Memory B cell (primary cell): ENCODE measurements around the gene CCNH.

Source experiments
- ATAC-seq: fragments of 150-1000 bp; cut with Tn5 transposase; 2 replicates; pipeline ENCODE4 v1.10.0; 2021; ENCODE audit warnings: low read depth, mild to moderate bottlenecking, moderate library complexity
- DNase-seq, 2 donors: peaks; one replicate each; pipeline ENCODE4 v3.0.0; 2022; ENCODE audit warnings: low spot score in 2 of 2
- H3K27ac Mint-ChIP-seq: one replicate; pipeline ENCODE4 v1.8.0; 2022; ENCODE audit warnings: mild to moderate bottlenecking, moderate library complexity, mixed read lengths
- H3K27me3 Mint-ChIP-seq: one replicate; pipeline ENCODE4 v1.8.0; 2022; ENCODE audit warnings: mixed read lengths
- H3K36me3 Mint-ChIP-seq: one replicate; pipeline ENCODE4 v1.8.0; 2022; ENCODE audit warnings: mild to moderate bottlenecking, mixed read lengths
- H3K4me1 Mint-ChIP-seq: one replicate; pipeline ENCODE4 v1.8.0; 2022; ENCODE audit warnings: mixed read lengths
- H3K4me3 Mint-ChIP-seq: one replicate; pipeline ENCODE4 v1.8.0; 2022; ENCODE audit warnings: mild to moderate bottlenecking, moderate library complexity, mixed read lengths
- H3K9me3 Mint-ChIP-seq: one replicate; pipeline ENCODE4 v1.8.0; 2022; ENCODE audit warnings: mixed read lengths

Gene CCNH

GRCh38 chr5:87413343-87413645, 564 bp upstream of the CCNH start:
- peak overlapping the region; percentile 93 for H3K4me3 Mint-ChIP-seq
- H3K36me3 Mint-ChIP-seq, result peaks cover 10% of the 10 kb centered on the region
- H3K4me1 Mint-ChIP-seq, result peaks cover 22% of the 10 kb centered on the region
- H3K27ac Mint-ChIP-seq, result peak overlapping the region; percentile 94
- ATAC-seq, result no peak
- H3K27me3 Mint-ChIP-seq, result no peaks in the 10 kb centered on the region
- no peak for DNase-seq
- no peaks in the 10 kb centered on the region for H3K9me3 Mint-ChIP-seq

- peaks cover 19% of the 10 kb centered on the region for H3K36me3 Mint-ChIP-seq
- H3K4me1 Mint-ChIP-seq, result peaks cover 24% of the 10 kb centered on the region
- peak overlapping the region; percentile 93 for H3K4me3 Mint-ChIP-seq
- H3K27ac Mint-ChIP-seq, result peak overlapping the region; percentile 94
- DNase-seq, result peak; percentile 12 to 28
- H3K27me3 Mint-ChIP-seq, result no peaks in the 10 kb centered on the region
- no peaks in the 10 kb centered on the region for H3K9me3 Mint-ChIP-seq
- ATAC-seq, result peak; percentile 27
Measured at GRCh38 chr5:87411973-87412629, 629 bp downstream of the CCNH start.

- ATAC-seq, result no peak
Measured at GRCh38 chr5:87411586-87411972, 1.2 kb downstream of the CCNH start.

GRCh38 chr5:87410931-87411330, 1.8 kb downstream of the CCNH start:
- H3K27me3 Mint-ChIP-seq, result no peaks in the 10 kb centered on the region
- peak overlapping the region; percentile 94 for H3K27ac Mint-ChIP-seq
- peak overlapping the region; percentile 68 for H3K4me3 Mint-ChIP-seq
- DNase-seq (no peak), ATAC-seq (no peak)
- peaks cover 34% of the 10 kb centered on the region for H3K4me1 Mint-ChIP-seq
- H3K36me3 Mint-ChIP-seq, result peaks cover 29% of the 10 kb centered on the region
- H3K9me3 Mint-ChIP-seq, result no peaks in the 10 kb centered on the region

More at GRCh38 chr5:87411586-87411972, 1.2 kb downstream of the CCNH start:
- H3K27me3 Mint-ChIP-seq, result no peaks in the 10 kb centered on the region
- peak overlapping the region; percentile 93 for H3K4me3 Mint-ChIP-seq
- peaks cover 30% of the 10 kb centered on the region for H3K4me1 Mint-ChIP-seq
- H3K9me3 Mint-ChIP-seq, result no peaks in the 10 kb centered on the region
- peak overlapping the region; percentile 94 for H3K27ac Mint-ChIP-seq
- H3K36me3 Mint-ChIP-seq, result peaks cover 24% of the 10 kb centered on the region
- DNase-seq, result no peak

- Mint-ChIP-seq H3K36me3 (peaks cover 34% of the 10 kb centered on the region), H3K27me3 (no peaks in the 10 kb centered on the region), H3K27ac (peak overlapping the region; percentile 6), H3K4me1 (peaks cover 33% of the 10 kb centered on the region), H3K4me3 (no peak overlapping the region), H3K9me3 (no peaks in the 10 kb centered on the region)
- ATAC-seq, result no peak
- DNase-seq, result no peak
Measured at GRCh38 chr5:87408204-87408603, 4.5 kb downstream of the CCNH start.

GRCh38 chr5:87405472-87406155, 7.1 kb downstream of the CCNH start:
- H3K27me3 Mint-ChIP-seq, result no peaks in the 10 kb centered on the region
- DNase-seq, result no peak
- H3K4me1 Mint-ChIP-seq, result peaks cover 21% of the 10 kb centered on the region
- ATAC-seq, result no peak
- H3K36me3 Mint-ChIP-seq, result peaks cover 42% of the 10 kb centered on the region
- peak overlapping the region; percentile 5 for H3K27ac Mint-ChIP-seq
- H3K9me3 Mint-ChIP-seq, result no peaks in the 10 kb centered on the region
- H3K4me3 Mint-ChIP-seq, result no peak overlapping the region

GRCh38 chr5:87404359-87404758, 8.4 kb downstream of the CCNH start:
- peaks cover 17% of the 10 kb centered on the region for H3K4me1 Mint-ChIP-seq

GRCh38 chr5:87403899-87404298, 8.8 kb downstream of the CCNH start:
- Mint-ChIP-seq H3K27me3 (no peaks in the 10 kb centered on the region), H3K4me1 (peaks cover 17% of the 10 kb centered on the region), H3K9me3 (no peaks in the 10 kb centered on the region), H3K4me3 (no peak overlapping the region), H3K27ac (no peak overlapping the region), H3K36me3 (peaks cover 40% of the 10 kb centered on the region)
- ATAC-seq, result no peak
- DNase-seq, result no peak

More at GRCh38 chr5:87404359-87404758, 8.4 kb downstream of the CCNH start:
- Mint-ChIP-seq H3K27me3 (no peaks in the 10 kb centered on the region), H3K9me3 (no peaks in the 10 kb centered on the region), H3K36me3 (peaks cover 39% of the 10 kb centered on the region), H3K27ac (no peak overlapping the region), H3K4me3 (no peak overlapping the region)
- ATAC-seq (no peak), DNase-seq (no peak)

- Mint-ChIP-seq H3K27me3 (no peaks in the 10 kb centered on the region), H3K4me3 (no peak overlapping the region), H3K9me3 (no peaks in the 10 kb centered on the region), H3K4me1 (peaks cover 17% of the 10 kb centered on the region), H3K36me3 (peaks cover 36% of the 10 kb centered on the region), H3K27ac (no peak overlapping the region)
- no peak for ATAC-seq
- DNase-seq, result no peak
Measured at GRCh38 chr5:87403409-87403808, 9.3 kb downstream of the CCNH start.

- Mint-ChIP-seq H3K4me3 (no peak overlapping the region), H3K9me3 (no peaks in the 10 kb centered on the region), H3K27ac (peak overlapping the region; percentile 24), H3K36me3 (peaks cover 21% of the 10 kb centered on the region), H3K27me3 (no peaks in the 10 kb centered on the region), H3K4me1 (peaks cover 9% of the 10 kb centered on the region)
- no peak for ATAC-seq
- no peak for DNase-seq
Measured at GRCh38 chr5:87401626-87402025, 11.1 kb downstream of the CCNH start.

GRCh38 chr5:87400305-87400899, 12.3 kb downstream of the CCNH start:
- H3K27ac Mint-ChIP-seq, result no peak overlapping the region
- no peak overlapping the region for H3K4me3 Mint-ChIP-seq
- ATAC-seq (peak; percentile 83), DNase-seq (peak in 1 of 2 donors; percentile 30)
- H3K4me1 Mint-ChIP-seq, result no peaks in the 10 kb centered on the region
- H3K9me3 Mint-ChIP-seq, result no peaks in the 10 kb centered on the region
- peaks cover 12% of the 10 kb centered on the region for H3K36me3 Mint-ChIP-seq
- H3K27me3 Mint-ChIP-seq, result no peaks in the 10 kb centered on the region

- Mint-ChIP-seq H3K4me1 (no peaks in the 10 kb centered on the region), H3K36me3 (peaks cover 17% of the 10 kb centered on the region), H3K4me3 (no peak overlapping the region), H3K27me3 (no peaks in the 10 kb centered on the region), H3K27ac (peak overlapping the region; percentile 63), H3K9me3 (no peaks in the 10 kb centered on the region)
- no peak for DNase-seq
- no peak for ATAC-seq
Measured at GRCh38 chr5:87399720-87400119, 13.0 kb downstream of the CCNH start.

- DNase-seq (no peak), ATAC-seq (no peak)
- Mint-ChIP-seq H3K27ac (peak overlapping the region; percentile 63), H3K36me3 (peaks cover 20% of the 10 kb centered on the region), H3K4me3 (no peak overlapping the region), H3K9me3 (no peaks in the 10 kb centered on the region), H3K4me1 (no peaks in the 10 kb centered on the region), H3K27me3 (no peaks in the 10 kb centered on the region)
Measured at GRCh38 chr5:87398981-87399614, 13.6 kb downstream of the CCNH start.

GRCh38 chr5:87394411-87395165, 18.1 kb downstream of the CCNH start:
- peaks cover 24% of the 10 kb centered on the region for H3K36me3 Mint-ChIP-seq
- ATAC-seq, result no peak
- H3K4me1 Mint-ChIP-seq, result no peaks in the 10 kb centered on the region
- no peak overlapping the region for H3K4me3 Mint-ChIP-seq
- H3K27me3 Mint-ChIP-seq, result no peaks in the 10 kb centered on the region
- H3K27ac Mint-ChIP-seq, result peak overlapping the region; percentile 70
- no peaks in the 10 kb centered on the region for H3K9me3 Mint-ChIP-seq
- DNase-seq, result no peak
